ENCODE results near the gene PDIA5.

- TF ChIP-seq CTCF (IDR thresholded peaks at IDR 0.05): no peak
- no peak for TF ChIP-seq POLR2AphosphoS5 (IDR thresholded peaks at IDR 0.05; ENCODE audit: low read depth, low read length)
- TF ChIP-seq SIN3A (IDR thresholded peaks at IDR 0.05; ENCODE audit: borderline replicate concordance, insufficient read depth, low read depth, low read length): no peak
- TF ChIP-seq REST (IDR thresholded peaks at IDR 0.05; ENCODE audit: insufficient read depth in 1 of 2, low read depth in 2 of 2, low read length in 1 of 2): no peak
- no peak for TF ChIP-seq TCF7L2 (IDR thresholded peaks at IDR 0.05; ENCODE audit: low read depth, low read length)
These were observed 70.2 kb downstream of the PDIA5 start for GRCh38 chr3:123137001-123137400.
